K562 (cell line): ENCODE data around the gene YIPF2. TPM values are rescaled to one million over a fixed set of nuclear protein-coding genes. Genes with fewer than 3 reads are reported as not detected.

Source experiments
- CREBBP ChIP-seq: IDR thresholded peaks from one replicate; pipeline ENCODE4 v1.6.1; 2012; ENCODE audit warnings: low read depth, mild to moderate bottlenecking, control low read depth, inconsistent platforms, low read length
- CXXC5 ChIP-seq: fragments of 250-450 bp; sonication (Bioruptor Pico); IDR thresholded peaks from 2 replicates; pipeline ENCODE4 v1.8.0; 2022; ENCODE audit warnings: inconsistent platforms, mild to moderate bottlenecking, moderate library complexity
- ELF2 ChIP-seq: fragments of 250-450 bp; sonication (Bioruptor Pico); IDR thresholded peaks from 2 replicates; pipeline ENCODE4 v1.5.0; 2021; ENCODE audit warnings: mild to moderate bottlenecking
- EWSR1 ChIP-seq: fragments of 450-650 bp; IDR thresholded peaks from 2 replicates; pipeline ENCODE4 v1.6.1; 2018; ENCODE audit warnings: borderline replicate concordance, mild to moderate bottlenecking, low read depth, moderate library complexity; ENCODE audit not compliant: partially characterized antibody
- GATAD2B ChIP-seq: fragments of 450-650 bp; IDR thresholded peaks from 2 replicates; pipeline ENCODE4 v1.6.1; 2017; ENCODE audit warnings: mild to moderate bottlenecking, borderline replicate concordance
- HIVEP1 ChIP-seq: fragments of 250-450 bp; sonication (Bioruptor Pico); IDR thresholded peaks from 2 replicates; pipeline ENCODE4 v1.4.0; 2020; ENCODE audit warnings: mild to moderate bottlenecking
- JUN ChIP-seq, 2 experiments: sonication (generic) in 1 of 2; formaldehyde crosslinking in 1 of 2; IDR thresholded peaks; 2 replicates each; pipeline versions ENCODE4 v1.6.1 to v1.8.0; 2012 to 2022; ENCODE audit warnings: borderline replicate concordance in 2 of 2, mild to moderate bottlenecking in 2 of 2, improper control_type of control experiment in 1 of 2, low read depth in 1 of 2, low read length in 1 of 2, missing genetic modification reagents in 1 of 2
- JUND ChIP-seq, 2 experiments: IDR thresholded peaks; 2 replicates in 1 of 2; 3 replicates in 1 of 2; pipeline ENCODE4 v1.6.1; 2011; ENCODE audit warnings: borderline replicate concordance in 2 of 2, low read depth in 2 of 2, low read length in 2 of 2, improper control_type of control experiment in 1 of 2, missing biosample characterization in 1 of 2, missing genetic modification characterization in 1 of 2, missing genetic modification reagents in 1 of 2
- KHSRP ChIP-seq: fragments of 450-650 bp; IDR thresholded peaks from 2 replicates; pipeline ENCODE4 v1.6.1; 2017
- LARP7 ChIP-seq: fragments of 450-650 bp; IDR thresholded peaks from 2 replicates; pipeline ENCODE4 v1.6.1; 2016
- MEIS2 ChIP-seq: fragments of 450-650 bp; IDR thresholded peaks from 2 replicates; pipeline ENCODE4 v1.6.1; 2014; ENCODE audit warnings: mild to moderate bottlenecking; ENCODE audit not compliant: partially characterized antibody
- MIER1 ChIP-seq: fragments of 450-650 bp; IDR thresholded peaks from 2 replicates; pipeline ENCODE4 v1.6.1; 2016; ENCODE audit warnings: antibody characterized with exemption, mild to moderate bottlenecking, low read depth
- MXI1 ChIP-seq: IDR thresholded peaks from 2 replicates; pipeline ENCODE4 v1.6.1; 2011; ENCODE audit warnings: low read depth, mild to moderate bottlenecking, improper control_type of control experiment, low read length
- PRMT5 ChIP-seq: sonication (generic); formaldehyde crosslinking; IDR thresholded peaks from 2 replicates; pipeline ENCODE4 v1.5.0; 2020; ENCODE audit warnings: missing genetic modification reagents
- RBM14 ChIP-seq: fragments of 200-400 bp; formaldehyde crosslinking; IDR thresholded peaks from 2 replicates; pipeline ENCODE4 v1.6.1; 2018; ENCODE audit warnings: low read depth, mild to moderate bottlenecking, low read length, moderate library complexity, borderline replicate concordance; ENCODE audit not compliant: insufficient read depth
- RFX5 ChIP-seq: IDR thresholded peaks from 2 replicates; pipeline ENCODE4 v1.6.1; 2011; ENCODE audit warnings: low read depth, mild to moderate bottlenecking, improper control_type of control experiment, low read length
- SPI1 ChIP-seq: IDR thresholded peaks from 2 replicates; pipeline ENCODE4 v1.6.1; 2011; ENCODE audit warnings: low read depth, low read length, control low read depth, borderline replicate concordance
- SRSF7 ChIP-seq: fragments of 200-400 bp; formaldehyde crosslinking; optimal IDR thresholded peaks from 2 replicates; pipeline ENCODE3; 2017; ENCODE audit warnings: mild to moderate bottlenecking, low read depth, low read length
- TARDBP ChIP-seq: fragments of 450-650 bp; IDR thresholded peaks from 2 replicates; pipeline ENCODE4 v1.6.1; 2016
- XRCC3 ChIP-seq: fragments of 450-650 bp; IDR thresholded peaks from 2 replicates; pipeline ENCODE4 v1.6.1; 2017; ENCODE audit warnings: mild to moderate bottlenecking, moderate library complexity
- ZSCAN29 ChIP-seq: fragments of 450-650 bp; IDR thresholded peaks from 2 replicates; pipeline ENCODE4 v1.6.1; 2017
- polyA plus RNA-seq, 8 experiments: library from polyadenylated mRNA; depleted of rRNA in 4 of 8; stranded (reverse) in 5 of 8; unstranded in 3 of 8; fragments of >200 nt; fragmentation: Nextera tagmentation in 2 of 8; fragmentation: Illumina TruSeq in 1 of 8; extraction: Ambion mirVana in 2 of 8; extraction: Trizol in 1 of 8; gene quantifications; 2 replicates each; pipeline versions ENCODE4 v1.2.1 to v1.2.3, GENCODE V29; 2011 to 2014; ENCODE audit warnings: inconsistent platforms in 1 of 8, missing spikeins in 1 of 8
- total RNA-seq, 7 experiments: library from RNA; depleted of rRNA in 6 of 7; stranded (reverse); fragments of >200 nt in 6 of 7; fragmentation: Illumina TruSeq in 2 of 7; extraction: Trizol in 2 of 7; gene quantifications; 2 replicates each; pipeline versions ENCODE4 v1.2.1 to v1.2.3, GENCODE V29; 2011 to 2021; ENCODE audit warnings: low replicate concordance in 1 of 7
- TF ChIP-seq, protein P1 (sequence below), 3 experiments: IDR thresholded peaks in 2 of 3; conservative IDR thresholded peaks in 1 of 3; 2 replicates each; pipeline ENCODE4 v1.5.1; 2011 to 2012; ENCODE audit warnings: low read length in 3 of 3, mild to moderate bottlenecking in 3 of 3, control low read depth in 2 of 3, improper control_type of control experiment in 1 of 3, inconsistent platforms in 1 of 3, low read depth in 1 of 3, mixed read lengths in 1 of 3, moderate library complexity in 1 of 3; ENCODE audit not compliant: insufficient read depth in 2 of 3
- TF ChIP-seq, protein P2 (sequence below): fragments of 450-650 bp; conservative IDR thresholded peaks from 2 replicates; pipeline ENCODE4 v1.6.1; 2016; ENCODE audit warnings: missing genetic modification characterization, low read depth, mild to moderate bottlenecking, control low read depth, missing compliant biosample characterization
- TF ChIP-seq, protein P3 (sequence below), 2 experiments: fragments of 450-650 bp in 1 of 2; sonication (generic) in 1 of 2; formaldehyde crosslinking; conservative IDR thresholded peaks; 2 replicates each; pipeline versions ENCODE4 v1.4.0 to v1.8.1; 2020 to 2022; ENCODE audit warnings: mild to moderate bottlenecking in 1 of 2, missing genetic modification reagents in 1 of 2

The YIPF2 gene
- total and polyA plus RNA-seq, 9 of the 15 experiments (the other 6 are each of a cell fraction or from before 2014, with no cell fraction given), result 1.3 to 65.2 (median 31.6) TPM

DNA sequence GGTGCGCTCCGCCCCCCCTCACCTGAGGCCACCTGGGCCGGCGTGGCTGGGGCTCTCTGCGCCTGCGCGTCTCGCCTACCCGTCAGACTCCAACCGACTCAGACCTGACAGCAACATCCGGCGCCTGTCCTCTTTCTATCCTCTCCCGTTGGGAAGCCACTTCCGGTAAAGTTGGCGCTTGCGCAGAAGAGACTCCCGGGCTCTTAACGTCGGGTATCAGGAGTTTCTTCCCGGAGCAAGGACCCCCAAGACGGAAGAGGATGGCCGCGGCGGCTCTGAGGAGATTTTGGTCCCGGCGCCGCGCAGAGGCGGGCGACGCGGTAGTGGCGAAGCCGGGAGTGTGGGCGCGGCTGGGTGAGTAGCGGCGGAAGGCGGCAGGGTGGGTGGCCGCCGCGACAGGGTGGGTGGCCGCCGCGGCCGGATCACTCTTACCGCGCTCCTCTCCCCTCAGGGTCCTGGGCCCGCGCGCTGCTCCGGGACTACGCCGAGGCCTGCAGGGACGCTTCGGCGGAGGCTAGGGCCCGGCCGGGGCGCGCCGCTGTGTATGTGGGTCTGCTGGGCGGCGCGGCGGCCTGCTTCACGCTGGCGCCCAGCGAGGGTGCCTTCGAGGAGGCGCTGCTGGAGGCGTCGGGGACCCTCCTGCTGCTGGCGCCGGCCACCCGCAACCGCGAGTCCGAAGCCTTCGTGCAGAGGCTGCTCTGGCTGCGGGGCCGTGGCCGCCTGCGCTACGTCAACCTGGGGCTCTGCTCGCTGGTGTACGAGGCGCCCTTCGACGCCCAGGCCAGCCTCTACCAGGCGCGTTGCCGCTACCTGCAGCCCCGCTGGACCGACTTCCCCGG is at the start of gene YIPF2, which contains the start of gene TIMM29 (continued):
- TF ChIP-seq, protein P1, sequence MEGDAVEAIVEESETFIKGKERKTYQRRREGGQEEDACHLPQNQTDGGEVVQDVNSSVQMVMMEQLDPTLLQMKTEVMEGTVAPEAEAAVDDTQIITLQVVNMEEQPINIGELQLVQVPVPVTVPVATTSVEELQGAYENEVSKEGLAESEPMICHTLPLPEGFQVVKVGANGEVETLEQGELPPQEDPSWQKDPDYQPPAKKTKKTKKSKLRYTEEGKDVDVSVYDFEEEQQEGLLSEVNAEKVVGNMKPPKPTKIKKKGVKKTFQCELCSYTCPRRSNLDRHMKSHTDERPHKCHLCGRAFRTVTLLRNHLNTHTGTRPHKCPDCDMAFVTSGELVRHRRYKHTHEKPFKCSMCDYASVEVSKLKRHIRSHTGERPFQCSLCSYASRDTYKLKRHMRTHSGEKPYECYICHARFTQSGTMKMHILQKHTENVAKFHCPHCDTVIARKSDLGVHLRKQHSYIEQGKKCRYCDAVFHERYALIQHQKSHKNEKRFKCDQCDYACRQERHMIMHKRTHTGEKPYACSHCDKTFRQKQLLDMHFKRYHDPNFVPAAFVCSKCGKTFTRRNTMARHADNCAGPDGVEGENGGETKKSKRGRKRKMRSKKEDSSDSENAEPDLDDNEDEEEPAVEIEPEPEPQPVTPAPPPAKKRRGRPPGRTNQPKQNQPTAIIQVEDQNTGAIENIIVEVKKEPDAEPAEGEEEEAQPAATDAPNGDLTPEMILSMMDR (IDR thresholded peaks at IDR 0.05 in 2 of 3, conservative IDR thresholded peaks at IDR 0.05 in 1 of 3; ENCODE audit: insufficient read depth in 2 of 3, low read depth in 1 of 3, low read length in 3 of 3), result no peak; a peak in 1 of 6 replicates
- TF ChIP-seq SPI1 (peak; percentile 45; the same call in 1 of the 2 replicates), CREBBP (no peak), GATAD2B (no peak; the same call in 1 of the 2 replicates), MIER1 (no peak), EWSR1 (no peak), TARDBP (peak; percentile 71; the same call in 1 of the 2 replicates), HIVEP1 (CRISPR knock-in tag) (no peak), XRCC3 (no peak), ELF2 (CRISPR knock-in tag) (peak; percentile 96), JUN (IDR thresholded peaks at IDR 0.05; ENCODE audit: borderline replicate concordance, low read depth, low read length) (no peak; the same call in 1 of the 2 replicates), JUN (CRISPR knock-in tag; IDR thresholded peaks at IDR 0.05; ENCODE audit: borderline replicate concordance) (no peak), KHSRP (no peak), MXI1 (peak; percentile 26; the same call in 1 of the 2 replicates), PRMT5 (no peak), LARP7 (no peak), JUND (IDR thresholded peaks at IDR 0.05; ENCODE audit: borderline replicate concordance, low read depth, low read length) (peak; percentile 85), JUND (tag; IDR thresholded peaks at IDR 0.05; ENCODE audit: borderline replicate concordance, low read depth, low read length) (no peak; the same call in 2 of the 3 replicates), RFX5 (0 out of 2 replicates have a peak, but pooled peaks have one; percentile 14), MEIS2 (peak; percentile 90), ZSCAN29 (no peak), CXXC5 (CRISPR knock-in tag) (peak; percentile 75), RBM14 (no peak), SRSF7 (no peak)
- TF ChIP-seq, protein P2, sequence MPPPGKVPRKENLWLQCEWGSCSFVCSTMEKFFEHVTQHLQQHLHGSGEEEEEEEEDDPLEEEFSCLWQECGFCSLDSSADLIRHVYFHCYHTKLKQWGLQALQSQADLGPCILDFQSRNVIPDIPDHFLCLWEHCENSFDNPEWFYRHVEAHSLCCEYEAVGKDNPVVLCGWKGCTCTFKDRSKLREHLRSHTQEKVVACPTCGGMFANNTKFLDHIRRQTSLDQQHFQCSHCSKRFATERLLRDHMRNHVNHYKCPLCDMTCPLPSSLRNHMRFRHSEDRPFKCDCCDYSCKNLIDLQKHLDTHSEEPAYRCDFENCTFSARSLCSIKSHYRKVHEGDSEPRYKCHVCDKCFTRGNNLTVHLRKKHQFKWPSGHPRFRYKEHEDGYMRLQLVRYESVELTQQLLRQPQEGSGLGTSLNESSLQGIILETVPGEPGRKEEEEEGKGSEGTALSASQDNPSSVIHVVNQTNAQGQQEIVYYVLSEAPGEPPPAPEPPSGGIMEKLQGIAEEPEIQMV, result no peak
- TF ChIP-seq, protein P3, sequence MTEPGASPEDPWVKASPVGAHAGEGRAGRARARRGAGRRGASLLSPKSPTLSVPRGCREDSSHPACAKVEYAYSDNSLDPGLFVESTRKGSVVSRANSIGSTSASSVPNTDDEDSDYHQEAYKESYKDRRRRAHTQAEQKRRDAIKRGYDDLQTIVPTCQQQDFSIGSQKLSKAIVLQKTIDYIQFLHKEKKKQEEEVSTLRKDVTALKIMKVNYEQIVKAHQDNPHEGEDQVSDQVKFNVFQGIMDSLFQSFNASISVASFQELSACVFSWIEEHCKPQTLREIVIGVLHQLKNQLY (CRISPR knock-in tag; conservative IDR thresholded peaks at IDR 0.05), result no peak
